HUES6 (cell line): Measurements from ENCODE around the gene TOM1L2.
"Not testable (repeated sequence)": the region's sequence is repeated elsewhere in the genome, so short reads cannot be mapped to it uniquely, and the experiment has no call there.

Source experiments
- H3K27ac ChIP-seq: 2 replicates; pipeline ENCODE4 v1.7.0; 2013; ENCODE audit warnings: low read depth, mild to moderate bottlenecking, low read length, inconsistent platforms
- H3K27me3 ChIP-seq: 2 replicates; pipeline ENCODE4 v1.6.1; 2013; ENCODE audit warnings: low read length; ENCODE audit not compliant: control insufficient read depth, insufficient read depth
- H3K36me3 ChIP-seq: 2 replicates; pipeline ENCODE4 v1.6.1; 2013; ENCODE audit warnings: low read length; ENCODE audit not compliant: control insufficient read depth, insufficient read depth
- H3K4me1 ChIP-seq: 2 replicates; pipeline ENCODE4 v1.6.1; 2013; ENCODE audit warnings: low read length; ENCODE audit not compliant: control insufficient read depth, insufficient read depth
- H3K4me3 ChIP-seq: 2 replicates; pipeline ENCODE4 v1.5.1; 2013; ENCODE audit warnings: low read depth, low read length
- H3K9ac ChIP-seq: one replicate; pipeline ENCODE4 v1.6.1; 2013; ENCODE audit warnings: mild to moderate bottlenecking, low read length
- H3K9me3 ChIP-seq: 2 replicates; pipeline ENCODE4 v1.6.1; 2013; ENCODE audit warnings: low read depth, low read length; ENCODE audit not compliant: control insufficient read depth, insufficient read depth

Gene TOM1L2

GRCh38 chr17:17943281-17943984 is 28.8 kb downstream of the TOM1L2 start:
- H3K36me3 ChIP-seq: no peaks in the 10 kb centered on the region
- H3K4me3 ChIP-seq: no peak overlapping the region
- H3K27me3 ChIP-seq: no peaks in the 10 kb centered on the region
- H3K4me1 ChIP-seq: peaks cover 41% of the 10 kb centered on the region
- H3K9me3 ChIP-seq: no peaks in the 10 kb centered on the region
- no peak overlapping the region for H3K27ac ChIP-seq
- peak overlapping the region; percentile 17 for H3K9ac ChIP-seq

GRCh38 chr17:17942846-17943245 is 29.4 kb downstream of the TOM1L2 start:
- no peak overlapping the region for H3K4me3 ChIP-seq
- H3K27ac ChIP-seq: no peak overlapping the region
- peak overlapping the region; percentile 17 for H3K9ac ChIP-seq
- no peaks in the 10 kb centered on the region for H3K9me3 ChIP-seq
- H3K27me3 ChIP-seq: no peaks in the 10 kb centered on the region
- H3K4me1 ChIP-seq: peaks cover 41% of the 10 kb centered on the region
- H3K36me3 ChIP-seq: no peaks in the 10 kb centered on the region

- H3K4me1 ChIP-seq: peaks cover 41% of the 10 kb centered on the region
- H3K27me3 ChIP-seq: no peaks in the 10 kb centered on the region
- no peak overlapping the region for H3K9ac ChIP-seq
- H3K27ac ChIP-seq: no peak overlapping the region
- no peak overlapping the region for H3K4me3 ChIP-seq
- no peaks in the 10 kb centered on the region for H3K36me3 ChIP-seq
- no peaks in the 10 kb centered on the region for H3K9me3 ChIP-seq
These were observed 31.2 kb downstream of the TOM1L2 start for GRCh38 chr17:17941015-17941414.

GRCh38 chr17:17940441-17940911 is 31.7 kb downstream of the TOM1L2 start:
- H3K27me3 ChIP-seq: no peaks in the 10 kb centered on the region
- H3K4me3 ChIP-seq: no peak overlapping the region
- H3K4me1 ChIP-seq: peaks cover 46% of the 10 kb centered on the region
- H3K9ac ChIP-seq: no peak overlapping the region
- no peaks in the 10 kb centered on the region for H3K36me3 ChIP-seq
- H3K9me3 ChIP-seq: no peaks in the 10 kb centered on the region
- no peak overlapping the region for H3K27ac ChIP-seq

GRCh38 chr17:17939941-17940340 is 32.3 kb downstream of the TOM1L2 start:
- not testable (repeated sequence) for H3K27ac ChIP-seq, H3K36me3 ChIP-seq, H3K4me3 ChIP-seq, H3K27me3 ChIP-seq, H3K9me3 ChIP-seq, H3K9ac ChIP-seq
- H3K4me1 ChIP-seq: peaks cover 49% of the 10 kb centered on the region

- no peaks in the 10 kb centered on the region for H3K36me3 ChIP-seq
- no peak overlapping the region for H3K4me3 ChIP-seq
- H3K9ac ChIP-seq: no peak overlapping the region
- peaks cover 40% of the 10 kb centered on the region for H3K4me1 ChIP-seq
- H3K27me3 ChIP-seq: no peaks in the 10 kb centered on the region
- H3K9me3 ChIP-seq: no peaks in the 10 kb centered on the region
- no peak overlapping the region for H3K27ac ChIP-seq
These were observed 33.7 kb downstream of the TOM1L2 start for GRCh38 chr17:17938388-17939107.

- no peak overlapping the region for H3K27ac ChIP-seq
- H3K9me3 ChIP-seq: no peaks in the 10 kb centered on the region
- no peaks in the 10 kb centered on the region for H3K36me3 ChIP-seq
- no peak overlapping the region for H3K4me3 ChIP-seq
- H3K9ac ChIP-seq: no peak overlapping the region
- H3K4me1 ChIP-seq: peaks cover 34% of the 10 kb centered on the region
- no peaks in the 10 kb centered on the region for H3K27me3 ChIP-seq
These were observed 34.2 kb downstream of the TOM1L2 start for GRCh38 chr17:17937958-17938357.

GRCh38 chr17:17937201-17937853 is 34.9 kb downstream of the TOM1L2 start:
- H3K36me3 ChIP-seq: no peaks in the 10 kb centered on the region
- H3K9me3 ChIP-seq: no peaks in the 10 kb centered on the region
- no peaks in the 10 kb centered on the region for H3K27me3 ChIP-seq
- no peak overlapping the region for H3K4me3 ChIP-seq
- no peak overlapping the region for H3K9ac ChIP-seq
- H3K27ac ChIP-seq: no peak overlapping the region
- peaks cover 28% of the 10 kb centered on the region for H3K4me1 ChIP-seq

GRCh38 chr17:17935321-17936271 is 36.6 kb downstream of the TOM1L2 start:
- H3K9me3 ChIP-seq: no peaks in the 10 kb centered on the region
- H3K4me3 ChIP-seq: no peak overlapping the region
- no peak overlapping the region for H3K9ac ChIP-seq
- peaks cover 11% of the 10 kb centered on the region for H3K4me1 ChIP-seq
- H3K27me3 ChIP-seq: no peaks in the 10 kb centered on the region
- no peaks in the 10 kb centered on the region for H3K36me3 ChIP-seq
- H3K27ac ChIP-seq: no peak overlapping the region

- Histone ChIP-seq H3K4me3 (no peak overlapping the region), H3K9ac (no peak overlapping the region), H3K4me1 (peaks cover 8% of the 10 kb centered on the region; the same call in 1 of the 2 replicates), H3K27ac (no peak overlapping the region), H3K9me3 (no peaks in the 10 kb centered on the region), H3K36me3 (no peaks in the 10 kb centered on the region), H3K27me3 (no peaks in the 10 kb centered on the region)
These were observed 37.4 kb downstream of the TOM1L2 start for GRCh38 chr17:17934806-17935205.
